SU-DHL-6 (cell line): ENCODE data around the gene TCEA3.

Source experiments
- H2AFZ ChIP-seq: fragments of 200-600 bp; sonication (generic); 2 replicates; pipeline ENCODE4 v1.6.1; 2014; ENCODE audit warnings: low read depth, mild to moderate bottlenecking, moderate library complexity, mixed read lengths, antibody characterized with exemption, low read length; ENCODE audit not compliant: severe bottlenecking
- H3F3A ChIP-seq: fragments of 200-600 bp; shearing (Covaris generic); 2 replicates; pipeline ENCODE4 v1.6.0; 2016; ENCODE audit warnings: antibody characterized with exemption, mild to moderate bottlenecking; ENCODE audit not compliant: insufficient read depth
- H3K27ac ChIP-seq: fragments of 200-600 bp; sonication (generic); 2 replicates; pipeline ENCODE4 v1.5.1; 2016; ENCODE audit warnings: low read depth, mild to moderate bottlenecking, low read length, moderate library complexity, mixed read lengths
- H3K27me3 ChIP-seq: fragments of 200-600 bp; sonication (generic), shearing (Covaris generic); 2 replicates; pipeline ENCODE4 v1.6.0; 2014; ENCODE audit warnings: mild to moderate bottlenecking, low read length
- H3K36me3 ChIP-seq: fragments of 200-600 bp; sonication (generic); 2 replicates; pipeline ENCODE4 v1.6.1; 2014; ENCODE audit warnings: mild to moderate bottlenecking, low read length, mixed read lengths
- H3K4me2 ChIP-seq: fragments of 300-600, 200-600 bp; shearing (Covaris generic), sonication (generic); 2 replicates; pipeline ENCODE4 v1.6.0; 2014; ENCODE audit warnings: low read length, low read depth, mild to moderate bottlenecking; ENCODE audit not compliant: poor library complexity, severe bottlenecking
- H3K4me3 ChIP-seq: fragments of 200-600 bp; sonication (generic); 2 replicates; pipeline ENCODE4 v1.5.1; 2014; ENCODE audit warnings: antibody characterized with exemption, low read length, mild to moderate bottlenecking, mixed read lengths; ENCODE audit not compliant: insufficient read depth, poor library complexity, severe bottlenecking
- H3K79me2 ChIP-seq: fragments of 200-600 bp; sonication (generic); 2 replicates; pipeline ENCODE4 v1.6.1; 2014; ENCODE audit warnings: mild to moderate bottlenecking, low read length, moderate library complexity; ENCODE audit not compliant: insufficient read depth
- H3K9ac ChIP-seq: fragments of 200-600 bp; sonication (generic); 2 replicates; pipeline ENCODE4 v1.7.0; 2014; ENCODE audit warnings: mild to moderate bottlenecking, low read length
- H3K9me2 ChIP-seq: fragments of 200-600 bp; sonication (generic); replicated peaks from 2 replicates; pipeline ENCODE4 v1.6.1; 2014; ENCODE audit warnings: low read length; ENCODE audit not compliant: insufficient read depth
- H3K9me3 ChIP-seq: fragments of 200-600 bp; sonication (generic); 2 replicates; pipeline ENCODE4 v1.6.1; 2014; ENCODE audit warnings: low read length, mixed read lengths; ENCODE audit not compliant: insufficient read depth
- H4K20me1 ChIP-seq: fragments of 200-600 bp; sonication (generic); 2 replicates; pipeline ENCODE4 v1.6.1; 2014; ENCODE audit warnings: low read depth, mild to moderate bottlenecking, antibody characterized with exemption, low read length, moderate library complexity, mixed read lengths
- CTCF ChIP-seq: fragments of 200-600 bp; sonication (generic); IDR thresholded peaks from one replicate; pipeline ENCODE4 v1.5.1; 2017; ENCODE audit warnings: antibody characterized with exemption, mild to moderate bottlenecking, low read length, moderate library complexity; ENCODE audit not compliant: insufficient read depth, poor library complexity, severe bottlenecking
- EZH2phosphoT487 ChIP-seq: fragments of 200-600 bp; sonication (generic), shearing (Covaris generic); conservative IDR thresholded peaks from 2 replicates; pipeline ENCODE4 v1.6.1; 2018; ENCODE audit warnings: mild to moderate bottlenecking, antibody characterized with exemption, low read length, moderate library complexity, mixed read lengths

TCEA3 gene

GRCh38 chr1:23466423-23466989, 42.0 kb upstream of the TCEA3 start:
- Histone ChIP-seq H3K4me3 (no peak overlapping the region), H3K36me3 (no peaks in the 10 kb centered on the region), H4K20me1 (no peaks in the 10 kb centered on the region), H3F3A (no peaks in the 10 kb centered on the region), H3K9me2 (no peaks in the 10 kb centered on the region), H3K9me3 (no peaks in the 10 kb centered on the region), H3K27ac (no peak overlapping the region), H3K79me2 (no peaks in the 10 kb centered on the region), H3K4me2 (no peak overlapping the region), H2AFZ (no peak overlapping the region), H3K27me3 (no peaks in the 10 kb centered on the region), H3K9ac (no peak overlapping the region)
- no peak for TF ChIP-seq EZH2phosphoT487
- no peak for TF ChIP-seq CTCF

- no peak overlapping the region for H3K9ac ChIP-seq
- no peak overlapping the region for H3K27ac ChIP-seq
These were observed 38.7 kb upstream of the TCEA3 start for GRCh38 chr1:23463286-23463685.

GRCh38 chr1:23462766-23463165, 38.2 kb upstream of the TCEA3 start:
- TF ChIP-seq CTCF (no peak), EZH2phosphoT487 (no peak)
- no peak overlapping the region for H3K27ac ChIP-seq
- H2AFZ ChIP-seq = no peak overlapping the region
- H3K4me3 ChIP-seq = no peak overlapping the region
- H3K4me2 ChIP-seq = no peak overlapping the region
- no peaks in the 10 kb centered on the region for H3K36me3 ChIP-seq
- H3K79me2 ChIP-seq = no peaks in the 10 kb centered on the region
- H4K20me1 ChIP-seq = no peaks in the 10 kb centered on the region
- H3K9me2 ChIP-seq = no peaks in the 10 kb centered on the region
- no peaks in the 10 kb centered on the region for H3K9me3 ChIP-seq
- H3K27me3 ChIP-seq = no peaks in the 10 kb centered on the region
- H3K9ac ChIP-seq = no peak overlapping the region
- no peaks in the 10 kb centered on the region for H3F3A ChIP-seq

More at GRCh38 chr1:23463286-23463685, 38.7 kb upstream of the TCEA3 start:
- H3K4me2 ChIP-seq = no peak overlapping the region
- no peaks in the 10 kb centered on the region for H4K20me1 ChIP-seq
- no peak overlapping the region for H3K4me3 ChIP-seq
- H3K27me3 ChIP-seq = no peaks in the 10 kb centered on the region
- no peaks in the 10 kb centered on the region for H3K9me2 ChIP-seq
- H3K36me3 ChIP-seq = no peaks in the 10 kb centered on the region
- H3K9me3 ChIP-seq = no peaks in the 10 kb centered on the region
- H3K79me2 ChIP-seq = no peaks in the 10 kb centered on the region
- TF ChIP-seq CTCF (no peak), EZH2phosphoT487 (no peak)
- no peak overlapping the region for H2AFZ ChIP-seq
- no peaks in the 10 kb centered on the region for H3F3A ChIP-seq
